Right hindlimb (tissue), 1 donor: ENCODE data around the gene ZBTB40.

Experiments used
- DNase-seq: peaks from one replicate; pipeline ENCODE4 v3.0.0-alpha.2; 2018

The ZBTB40 gene

GRCh38 chr1:22537441-22538139, 85.9 kb downstream of the ZBTB40 start:
- DNase-seq, result no peak

- DNase-seq, result no peak
These were observed 88.0 kb downstream of the ZBTB40 start for GRCh38 chr1:22539510-22540118.

- DNase-seq, result no peak
These were observed 88.7 kb downstream of the ZBTB40 start for GRCh38 chr1:22540337-22540736.

GRCh38 chr1:22542886-22543285, 91.2 kb downstream of the ZBTB40 start:
- no peak for DNase-seq

- DNase-seq, result no peak
These were observed 92.0 kb downstream of the ZBTB40 start for GRCh38 chr1:22543679-22544078.

GRCh38 chr1:22544606-22545005, 93.0 kb downstream of the ZBTB40 start:
- DNase-seq, result no peak

GRCh38 chr1:22545141-22545540, 93.5 kb downstream of the ZBTB40 start:
- no peak for DNase-seq

GRCh38 chr1:22547186-22547817, 95.7 kb downstream of the ZBTB40 start:
- DNase-seq, result no peak

- no peak for DNase-seq
These were observed 96.3 kb downstream of the ZBTB40 start for GRCh38 chr1:22547818-22548462.

GRCh38 chr1:22550021-22550420, 98.4 kb downstream of the ZBTB40 start:
- no peak for DNase-seq

GRCh38 chr1:22551591-22551990, 99.9 kb downstream of the ZBTB40 start:
- no peak for DNase-seq

GRCh38 chr1:22552021-22552420, 100.4 kb downstream of the ZBTB40 start:
- DNase-seq, result no peak

- no peak for DNase-seq
These were observed 101.6 kb downstream of the ZBTB40 start for GRCh38 chr1:22553104-22553880.

- DNase-seq, result no peak
These were observed 102.4 kb downstream of the ZBTB40 start for GRCh38 chr1:22553991-22554522.

- DNase-seq, result no peak
These were observed 103.7 kb downstream of the ZBTB40 start for GRCh38 chr1:22555371-22555656.

- DNase-seq, result no peak
These were observed 104.9 kb downstream of the ZBTB40 start for GRCh38 chr1:22556391-22557104.

- no peak for DNase-seq
These were observed 105.8 kb downstream of the ZBTB40 start for GRCh38 chr1:22557341-22557950.

GRCh38 chr1:22562584-22563583, 111.2 kb downstream of the ZBTB40 start, which contains the start of gene EPHA8:
Gene EPHA8 (plus strand): TSS chr1:22563489. CDS start chr1:22563636, 147 bp downstream.
- DNase-seq, result no peak

- no peak for DNase-seq
These were observed 112.3 kb downstream of the ZBTB40 start for GRCh38 chr1:22563671-22564602.
